GM12865 (cell line): ENCODE measurements around the gene EHBP1L1.

ENCODE experiments used
- DNase-seq: peaks from one replicate; pipeline ENCODE4 v3.0.0; 2010; ENCODE audit warnings: low read depth
- H3K4me3 ChIP-seq: 2 replicates; pipeline ENCODE4 v1.5.1; 2011; ENCODE audit warnings: mild to moderate bottlenecking, low read depth, low read length, control low read depth
- CTCF ChIP-seq: IDR thresholded peaks from 2 replicates; pipeline ENCODE4 v1.5.1; 2011; ENCODE audit warnings: low read length, control low read depth, low read depth, inconsistent platforms; ENCODE audit not compliant: insufficient read depth; ENCODE audit errors: missing control alignments

EHBP1L1 gene

GRCh38 chr11:65613091-65613928 is 37.5 kb downstream of the EHBP1L1 start:
- peak overlapping the region; percentile 82 for H3K4me3 ChIP-seq
- no peak for TF ChIP-seq CTCF
- DNase-seq: no peak

GRCh38 chr11:65615229-65615949 is 39.5 kb downstream of the EHBP1L1 start, which contains the start of gene PCNX3:
TSS of gene PCNX3 (plus strand) at chr11:65615776. CDS start at chr11:65616312, 536 bp downstream.
- no peak for TF ChIP-seq CTCF
- peak within 1 kb of the TSS; percentile 82 for H3K4me3 ChIP-seq
- peak; percentile 100 for DNase-seq

- H3K4me3 ChIP-seq: peak overlapping the region; percentile 71
- TF ChIP-seq CTCF: no peak
- peak; percentile 66 for DNase-seq
Observed at GRCh38 chr11:65615950-65616574, 40.2 kb downstream of the EHBP1L1 start.

- no peak for TF ChIP-seq CTCF
- peak overlapping the region; percentile 71 for H3K4me3 ChIP-seq
- DNase-seq: peak; percentile 37
Observed at GRCh38 chr11:65616575-65617001, 40.7 kb downstream of the EHBP1L1 start.

GRCh38 chr11:65617136-65617850 is 41.4 kb downstream of the EHBP1L1 start:
- no peak for TF ChIP-seq CTCF
- no peak for DNase-seq
- H3K4me3 ChIP-seq: peak overlapping the region; percentile 71

- DNase-seq: no peak
- no peak overlapping the region for H3K4me3 ChIP-seq
- TF ChIP-seq CTCF: no peak
Observed at GRCh38 chr11:65617990-65618751, 42.3 kb downstream of the EHBP1L1 start.
